GM12865 (cell line): ENCODE data around the gene CSPG5.

Source experiments
- DNase-seq: peaks from one replicate; pipeline ENCODE4 v3.0.0; 2010; ENCODE audit warnings: low read depth
- H3K4me3 ChIP-seq: 2 replicates; pipeline ENCODE4 v1.5.1; 2011; ENCODE audit warnings: mild to moderate bottlenecking, low read depth, low read length, control low read depth
- TF ChIP-seq, protein P1 (sequence below): IDR thresholded peaks from 2 replicates; pipeline ENCODE4 v1.5.1; 2011; ENCODE audit warnings: low read length, control low read depth, low read depth, inconsistent platforms; ENCODE audit not compliant: insufficient read depth; ENCODE audit errors: missing control alignments

Gene CSPG5

GRCh38 chr3:47527952-47528725 is 50.5 kb downstream of the CSPG5 start:
- H3K4me3 ChIP-seq = no peak overlapping the region
- DNase-seq = no peak
- TF ChIP-seq, protein P1, sequence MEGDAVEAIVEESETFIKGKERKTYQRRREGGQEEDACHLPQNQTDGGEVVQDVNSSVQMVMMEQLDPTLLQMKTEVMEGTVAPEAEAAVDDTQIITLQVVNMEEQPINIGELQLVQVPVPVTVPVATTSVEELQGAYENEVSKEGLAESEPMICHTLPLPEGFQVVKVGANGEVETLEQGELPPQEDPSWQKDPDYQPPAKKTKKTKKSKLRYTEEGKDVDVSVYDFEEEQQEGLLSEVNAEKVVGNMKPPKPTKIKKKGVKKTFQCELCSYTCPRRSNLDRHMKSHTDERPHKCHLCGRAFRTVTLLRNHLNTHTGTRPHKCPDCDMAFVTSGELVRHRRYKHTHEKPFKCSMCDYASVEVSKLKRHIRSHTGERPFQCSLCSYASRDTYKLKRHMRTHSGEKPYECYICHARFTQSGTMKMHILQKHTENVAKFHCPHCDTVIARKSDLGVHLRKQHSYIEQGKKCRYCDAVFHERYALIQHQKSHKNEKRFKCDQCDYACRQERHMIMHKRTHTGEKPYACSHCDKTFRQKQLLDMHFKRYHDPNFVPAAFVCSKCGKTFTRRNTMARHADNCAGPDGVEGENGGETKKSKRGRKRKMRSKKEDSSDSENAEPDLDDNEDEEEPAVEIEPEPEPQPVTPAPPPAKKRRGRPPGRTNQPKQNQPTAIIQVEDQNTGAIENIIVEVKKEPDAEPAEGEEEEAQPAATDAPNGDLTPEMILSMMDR = no peak

DNA sequence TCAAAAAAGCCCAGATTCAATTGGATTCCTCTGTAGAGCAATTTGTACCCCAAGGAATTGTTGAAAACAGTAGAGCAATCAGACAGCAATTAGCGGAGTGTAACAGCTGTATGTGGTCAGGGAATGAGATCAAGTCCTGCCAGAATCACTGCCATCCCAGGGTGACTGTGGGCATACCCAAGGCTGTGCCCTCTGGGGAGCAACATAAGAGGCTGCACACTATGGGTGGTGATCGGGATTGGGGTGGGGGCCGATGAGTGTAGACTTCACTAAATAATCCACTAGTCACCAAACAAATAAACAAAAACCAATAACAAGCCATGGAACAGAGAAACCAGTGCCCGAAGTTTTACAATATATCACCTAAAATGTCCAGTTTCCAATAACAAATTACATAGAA is 53.0 kb downstream of the CSPG5 start:
- TF ChIP-seq, protein P1 = no peak

DNA sequence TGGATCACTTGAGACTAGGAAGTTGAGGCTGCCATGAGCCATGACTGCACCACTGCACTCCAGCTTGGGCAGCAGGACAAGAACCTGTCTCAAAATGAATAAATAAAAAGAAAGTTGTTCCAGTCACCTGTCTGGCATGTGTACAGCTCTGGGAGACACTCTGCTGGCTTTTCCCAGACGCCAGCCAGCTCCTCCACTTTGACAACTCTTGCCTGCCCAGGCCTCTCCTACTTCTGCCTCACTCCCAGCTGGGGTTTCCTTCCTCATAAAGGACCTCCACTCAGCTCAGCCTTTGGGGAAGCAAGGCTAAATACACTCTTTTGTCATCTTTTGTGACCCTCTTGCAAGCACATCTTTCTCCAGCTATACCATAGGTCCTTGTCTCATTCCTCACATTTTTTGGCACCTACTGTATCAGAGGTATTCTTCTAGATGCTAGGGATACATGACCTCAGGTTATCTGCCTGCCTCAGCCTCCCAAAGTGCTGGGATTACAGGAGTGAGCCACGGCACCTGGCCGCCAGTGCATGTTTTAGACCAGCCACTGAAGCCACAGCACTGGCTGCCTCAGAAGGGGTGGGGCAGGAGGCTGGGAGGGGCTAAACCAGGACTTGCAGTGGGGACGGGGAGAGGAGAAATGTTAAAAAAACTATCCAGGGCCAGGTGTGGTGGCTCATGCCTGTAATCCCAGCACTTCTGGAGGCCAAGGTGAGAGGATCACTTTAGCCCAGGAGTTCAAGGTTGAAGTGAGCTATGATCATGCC is 55.2 kb downstream of the CSPG5 start:
- TF ChIP-seq, protein P1 = no peak
- DNase-seq = no peak
- no peak overlapping the region for H3K4me3 ChIP-seq

More for the DNA sequence above, 53.0 kb downstream of the CSPG5 start:
- no peak overlapping the region for H3K4me3 ChIP-seq
- no peak for DNase-seq

DNA sequence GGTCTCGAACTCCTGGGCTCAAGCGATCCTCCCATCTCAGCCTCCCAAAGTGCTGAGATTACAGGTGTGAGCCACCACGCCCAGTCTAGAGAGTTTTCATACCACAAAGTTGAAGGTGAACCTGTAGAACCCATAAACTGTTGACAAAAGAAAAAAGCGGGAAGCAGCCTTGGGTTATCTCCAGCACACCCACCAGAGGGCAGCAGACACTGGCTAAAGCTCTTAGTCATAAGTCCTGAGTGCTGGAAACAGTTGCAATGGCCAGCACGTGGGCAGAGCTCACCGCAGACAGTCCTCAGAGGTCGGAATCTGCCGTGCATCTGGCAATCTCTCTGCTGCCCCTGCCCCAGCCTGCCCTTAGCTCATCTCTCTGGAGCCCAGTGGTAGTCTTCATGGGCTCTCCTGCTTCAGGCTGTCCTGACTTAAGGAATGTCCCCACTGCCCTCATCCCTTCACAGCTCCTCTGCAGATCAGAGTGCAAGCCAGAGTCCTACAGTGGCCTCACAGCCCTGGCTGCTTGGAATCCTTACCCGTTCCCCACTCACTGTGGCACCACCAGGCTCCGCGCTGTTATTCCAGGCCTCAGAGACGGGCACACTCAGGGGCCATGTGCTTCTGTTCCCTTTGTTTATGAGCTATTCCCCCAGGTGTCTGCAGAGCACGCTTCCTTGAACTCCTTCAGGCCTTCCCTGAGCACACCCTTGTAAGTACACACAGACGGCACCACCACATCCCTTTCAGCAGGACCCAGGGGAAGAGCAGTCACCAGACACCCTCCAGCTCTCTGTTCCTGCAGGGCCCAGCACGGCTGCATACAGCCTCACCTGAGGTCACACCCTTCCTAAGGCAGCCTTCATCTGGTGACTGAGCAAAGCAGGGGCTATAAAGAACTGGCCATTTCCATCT is 56.3 kb downstream of the CSPG5 start:
- TF ChIP-seq, protein P1 = peak; percentile 89
- H3K4me3 ChIP-seq = no peak overlapping the region
- DNase-seq = peak; percentile 94

DNA sequence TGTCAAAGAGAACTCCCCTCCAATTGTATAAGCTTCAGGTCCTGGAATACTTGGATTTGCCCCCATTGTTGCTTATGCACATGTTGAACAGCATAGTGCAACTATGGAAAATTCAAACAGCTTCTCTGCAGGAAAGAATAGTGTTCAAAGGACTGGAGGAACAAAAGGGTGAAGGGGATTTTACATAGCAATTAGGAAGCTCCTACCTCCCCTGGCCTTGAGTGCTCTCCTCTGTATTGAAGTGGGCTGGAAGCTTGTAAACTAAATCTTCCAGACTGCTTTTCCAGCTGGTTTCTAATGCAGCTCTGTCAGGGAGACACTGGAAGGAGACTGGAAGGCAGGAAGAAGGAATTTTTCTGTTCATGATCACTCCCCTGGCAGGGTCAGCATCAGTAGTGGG is 57.9 kb downstream of the CSPG5 start:
- DNase-seq = no peak
- H3K4me3 ChIP-seq = no peak overlapping the region
- TF ChIP-seq, protein P1 = no peak

DNA sequence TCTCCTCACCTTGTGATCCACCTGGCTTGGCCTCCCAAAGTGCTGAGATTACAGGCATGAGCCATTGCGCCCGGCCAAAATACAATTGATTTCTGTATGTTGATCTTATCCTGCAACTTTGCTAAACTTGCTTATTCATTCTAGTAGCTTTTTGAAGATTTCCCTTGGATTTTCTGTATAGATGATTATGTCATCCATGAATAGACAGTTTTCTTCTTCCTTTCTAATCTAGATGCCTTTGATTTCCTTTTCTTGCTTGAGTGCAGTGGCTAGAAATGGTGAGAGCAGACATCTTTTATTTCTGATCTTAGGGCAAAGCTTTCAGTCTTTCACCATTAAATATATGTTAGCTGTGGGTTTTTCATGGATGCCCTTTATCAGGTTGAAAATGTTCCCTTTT is 60.7 kb downstream of the CSPG5 start:
- TF ChIP-seq, protein P1 = no peak
- no peak overlapping the region for H3K4me3 ChIP-seq
- no peak for DNase-seq
